LNCaP clone FGC (cell line): ENCODE data around the gene BLCAP.
A peak's percentile ranks its signal among the peaks of the same experiment; 100 is the strongest.
"Not testable (repeated sequence)": the region's sequence is repeated elsewhere in the genome, so short reads cannot be mapped to it uniquely, and the experiment has no call there.

ENCODE experiments used
- DNase-seq: peaks from one replicate; pipeline ENCODE4 v3.0.0-alpha.2; 2011; ENCODE audit warnings: low read depth
- H3K4me3 ChIP-seq: 2 replicates; pipeline ENCODE4 v1.5.1; 2011; ENCODE audit warnings: mild to moderate bottlenecking, low read depth, low read length, control low read depth
- CTCF ChIP-seq: IDR thresholded peaks from 2 replicates; pipeline ENCODE4 v1.5.1; 2012; ENCODE audit warnings: mild to moderate bottlenecking; ENCODE audit not compliant: control insufficient read depth, insufficient read depth; ENCODE audit errors: extremely low read depth

BLCAP gene

DNA sequence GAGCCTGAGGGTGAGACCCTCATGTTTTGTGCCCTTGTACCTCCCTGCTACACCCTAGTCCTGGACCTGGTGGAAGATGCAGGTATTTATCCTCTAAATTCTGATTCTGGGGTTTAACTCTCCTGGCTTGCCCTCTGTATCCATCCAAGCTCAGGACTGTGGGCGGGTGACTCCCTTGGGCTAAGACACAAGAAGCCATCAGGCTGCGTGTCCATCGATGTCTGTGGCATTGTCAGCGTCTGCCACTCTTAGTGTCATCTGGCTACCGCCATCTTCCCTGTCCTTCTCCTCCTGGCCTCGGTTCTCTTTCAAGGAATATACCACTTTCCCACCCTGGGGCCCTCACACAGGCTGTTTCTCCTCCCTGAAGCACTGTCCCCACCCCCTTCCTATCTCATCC is 28.9 kb upstream of the BLCAP start:
- H3K4me3 ChIP-seq, result no peak overlapping the region
- DNase-seq, result no peak
- TF ChIP-seq CTCF, result no peak

DNA sequence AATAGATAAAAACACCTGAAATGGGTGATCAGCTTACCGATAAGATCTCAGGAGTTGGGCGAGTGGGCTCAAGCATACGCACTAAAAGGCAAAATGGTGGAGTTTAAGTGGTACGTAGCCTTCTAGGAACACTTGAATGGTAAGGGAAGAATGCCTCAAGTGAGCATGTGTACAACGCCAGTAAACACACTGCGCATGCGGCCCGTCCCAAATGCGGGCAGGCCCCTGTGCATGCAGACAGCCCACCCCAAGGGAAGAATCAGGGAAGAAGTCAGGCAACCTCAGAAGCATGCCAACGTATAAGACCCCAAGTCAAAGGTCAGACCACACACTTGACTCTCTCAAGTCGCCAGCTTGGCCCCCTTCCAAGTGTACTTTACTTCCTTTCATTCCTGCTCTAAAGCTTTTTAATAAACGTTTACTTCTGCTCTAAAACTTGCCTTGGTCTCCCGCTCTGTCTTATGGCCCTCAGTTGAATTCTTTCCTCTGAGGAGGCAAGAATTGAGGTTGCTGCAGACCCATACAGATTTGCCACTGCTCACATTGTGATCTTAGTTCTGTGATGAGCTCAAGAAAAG is 27.1 kb upstream of the BLCAP start:
- not testable (repeated sequence) for DNase-seq, H3K4me3 ChIP-seq

DNA sequence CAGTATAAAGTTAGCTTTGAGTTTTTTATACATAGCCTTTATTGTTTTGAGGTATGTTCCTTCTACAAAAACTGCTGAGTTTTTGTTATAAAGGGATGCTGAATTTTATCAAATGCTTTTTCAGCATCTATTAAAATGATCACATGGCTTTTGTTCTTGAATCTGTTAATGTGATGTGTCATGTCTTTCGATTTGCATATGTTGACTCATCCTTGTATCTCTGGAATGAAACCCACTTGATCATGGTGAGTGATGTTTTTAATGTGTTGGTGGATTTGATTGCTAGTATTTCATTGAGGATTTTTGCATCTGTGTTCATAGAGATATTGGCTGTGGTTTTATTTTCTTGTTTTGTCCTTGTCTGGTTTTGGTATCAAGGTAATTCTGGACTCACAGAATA is 24.7 kb upstream of the BLCAP start:
- no peak overlapping the region for H3K4me3 ChIP-seq
- no peak for TF ChIP-seq CTCF
- DNase-seq, result no peak

DNA sequence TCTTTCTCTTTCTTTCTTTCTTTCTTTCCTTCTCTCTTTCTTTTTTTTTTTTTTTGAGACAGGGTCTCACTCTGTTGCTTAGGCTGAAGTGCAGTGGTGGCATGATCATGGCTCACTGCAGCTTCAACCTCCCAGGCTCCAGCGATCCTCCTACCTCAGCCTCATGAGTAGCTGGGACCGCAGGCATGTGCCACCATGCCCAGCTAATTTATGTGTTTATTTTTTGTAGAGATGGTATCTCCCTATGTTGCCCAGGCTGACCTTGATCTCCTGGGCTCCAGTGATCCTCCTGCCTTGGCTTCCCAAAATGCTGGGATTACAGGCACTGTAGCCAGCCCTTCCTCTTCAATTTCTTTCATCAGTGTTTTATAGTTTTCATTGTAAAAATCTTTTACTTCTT is 24.0 kb upstream of the BLCAP start:
- DNase-seq, result not testable (repeated sequence)

GRCh38 chr20:37550101-37550920 is 22.6 kb upstream of the BLCAP start:
- not testable (repeated sequence) for H3K4me3 ChIP-seq, DNase-seq

More for the DNA sequence above, 24.0 kb upstream of the BLCAP start:
- H3K4me3 ChIP-seq, result not testable (repeated sequence)

GRCh38 chr20:37547912-37548311 is 20.2 kb upstream of the BLCAP start:
- no peak overlapping the region for H3K4me3 ChIP-seq
- TF ChIP-seq CTCF, result no peak
- no peak for DNase-seq

DNA sequence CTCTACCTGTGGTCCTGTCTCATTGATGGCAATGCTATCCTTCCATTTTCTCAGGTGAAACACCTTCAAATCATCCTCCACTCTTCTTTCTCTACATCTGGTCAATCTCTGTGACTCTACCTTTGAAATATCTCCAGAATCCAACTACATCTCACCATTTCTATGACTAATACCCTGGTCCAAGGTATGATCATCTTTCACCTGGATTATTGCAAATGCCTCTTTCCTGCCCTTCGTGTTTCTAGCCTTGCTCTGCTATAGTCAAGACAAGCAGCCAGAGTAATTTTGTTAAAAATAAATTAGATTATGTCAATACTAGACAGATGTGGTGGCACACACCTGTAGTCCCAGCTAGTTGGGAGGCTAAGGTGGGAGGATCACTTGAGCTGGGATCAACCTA is 17.8 kb upstream of the BLCAP start:
- H3K4me3 ChIP-seq, result no peak overlapping the region
- no peak for DNase-seq
- TF ChIP-seq CTCF, result no peak

DNA sequence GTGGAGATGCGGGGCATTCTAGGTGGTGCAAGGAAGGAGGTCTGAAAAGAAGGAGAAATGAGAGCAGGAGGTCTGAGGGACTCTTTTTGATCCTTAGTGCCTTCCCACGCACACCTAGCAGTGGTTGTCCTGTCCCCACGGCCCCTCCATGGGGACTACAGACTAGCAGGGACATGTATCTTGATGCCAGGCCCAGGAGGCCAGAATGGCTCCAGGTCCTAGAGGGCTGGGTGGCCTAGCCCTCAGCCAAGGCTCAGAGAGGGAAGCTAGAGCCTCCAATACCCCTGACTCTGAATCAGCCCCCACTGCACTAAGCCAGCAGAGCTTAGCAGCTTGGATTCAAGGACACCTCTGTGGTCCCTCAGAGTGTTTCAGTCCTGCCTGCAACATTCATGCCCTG is 16.7 kb upstream of the BLCAP start:
- DNase-seq, result no peak
- H3K4me3 ChIP-seq, result no peak overlapping the region
- TF ChIP-seq CTCF, result no peak

DNA sequence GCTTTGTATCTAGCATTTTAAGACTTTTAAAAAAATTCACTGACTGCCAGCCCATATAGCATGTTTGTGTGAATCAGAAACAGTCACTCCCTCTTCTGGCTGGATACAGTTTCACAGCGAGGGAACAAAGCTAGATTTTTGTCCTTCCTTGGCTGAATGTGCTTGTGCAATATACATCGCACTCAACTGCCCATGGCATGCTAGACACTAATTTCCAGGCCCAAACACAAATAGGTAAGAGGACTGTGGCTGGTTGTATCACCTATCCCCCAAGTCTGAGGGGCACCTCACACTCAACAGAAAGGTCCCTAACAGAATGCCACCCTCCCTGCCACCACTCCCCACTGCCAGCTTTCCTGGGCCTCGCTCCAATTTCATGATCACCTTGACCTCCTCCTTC is 16.2 kb upstream of the BLCAP start:
- TF ChIP-seq CTCF, result peak; percentile 42

More for the DNA sequence above, 16.2 kb upstream of the BLCAP start:
- no peak for DNase-seq
- no peak overlapping the region for H3K4me3 ChIP-seq
